ENCODE data around the gene SAP25. TPM values are rescaled to one million over a fixed set of nuclear protein-coding genes. Genes with fewer than 3 reads are reported as not detected.
"Not testable (repeated sequence)": the region's sequence is repeated elsewhere in the genome, so short reads cannot be mapped to it uniquely, and the experiment has no call there.

SAP25 gene
- total and polyA plus RNA-seq, 2 of the 4 experiments (the other 2 are of a cell fraction): 1.8 TPM; not detected in 1

GRCh38 chr7:100541309-100541708, 32.4 kb downstream of the SAP25 start:
- H4K91ac ChIP-seq (ENCODE audit: insufficient read depth, low read depth, low read length); H2AK5ac ChIP-seq (ENCODE audit: low read depth, low read length); H3K56ac ChIP-seq (ENCODE audit: extremely low read depth, insufficient read depth, low read length); H2AFZ ChIP-seq (replicated peaks; ENCODE audit: low read length, poor library complexity); H2BK15ac ChIP-seq (ENCODE audit: low read depth, low read length); H3K27me3 ChIP-seq (ENCODE audit: control insufficient read depth, insufficient read depth, low read length); H3K18ac ChIP-seq (ENCODE audit: low read depth, low read length); H3K9me3 ChIP-seq (ENCODE audit: control insufficient read depth, insufficient read depth, low read length); BruUV-seq (replicated peaks); H2AK9ac ChIP-seq (replicated peaks; ENCODE audit: low read depth, low read length, poor library complexity); intact Hi-C loops (cut with micrococcal nuclease); H2BK5ac ChIP-seq (ENCODE audit: low read depth, low read length, poor library complexity, severe bottlenecking); H3K9ac ChIP-seq (ENCODE audit: low read depth, low read length); ATAC-seq (ENCODE audit: low read depth); H4K8ac ChIP-seq (ENCODE audit: low read depth in 2 of 2, low read length in 2 of 2); H3K4me2 ChIP-seq (ENCODE audit: low read depth, low read length); H3K23ac ChIP-seq (ENCODE audit: low read depth, low read length); H3K27ac ChIP-seq (ENCODE audit: insufficient read depth, low read length); H2BK120ac ChIP-seq (ENCODE audit: low read depth, low read length); H4K5ac ChIP-seq (ENCODE audit: low read depth, low read length); H3K9me1 ChIP-seq (ENCODE audit: insufficient read depth, low read length); H2BK20ac ChIP-seq (ENCODE audit: low read depth, low read length); H3K4ac ChIP-seq (ENCODE audit: low read depth, low read length); dilution Hi-C loops (cut with HindIII; ENCODE audit: low sequenced_read_pairs, unreplicated experiment); DNase-seq; H4K20me1 ChIP-seq (ENCODE audit: insufficient read depth, low read length); H3K14ac ChIP-seq (replicated peaks; ENCODE audit: low read depth, low read length); H3K36me3 ChIP-seq (ENCODE audit: control insufficient read depth, insufficient read depth, low read length); POLR2A ChIA-PET (ENCODE audit: unreplicated experiment); H3K4me3 ChIP-seq (ENCODE audit: insufficient read depth, low read depth, low read length): not testable (repeated sequence)
- CTCF ChIA-PET: interaction anchor here (0.6 to 2.0 kb wide), 3 partner anchors 18 to 286 kb away, joined by 3 to 11 read pairs (median 4); no protein-coding TSS in a partner anchor
- H3K79me1 ChIP-seq (ENCODE audit: low read depth in 1 of 2, low read length in 2 of 2): peaks cover 17 to 23% of the 10 kb centered on the region in 2 experiments
- peaks cover 11% of the 10 kb centered on the region for H3K4me1 ChIP-seq (ENCODE audit: control insufficient read depth, insufficient read depth, low read length)
- in situ Hi-C loops (cut with MboI; ENCODE audit: low sequenced_read_pairs): loop anchor here (5.0 kb wide), 1 partner anchor 59 kb away; the partner anchor contains the start of gene NYAP1
- 100% methylated on average over 1 of the region's 7 CpGs; no CpG with 5 or more reads in 1 of the 2 experiments for WGBS, 2 experiments (ENCODE audit: extremely low coverage in 2 of 2, insufficient read length in 1 of 2)
